ENCODE measurements around the gene RUSC2.

Gene RUSC2

GRCh38 chr9:35482071-35482470 lies 7.8 kb upstream of the RUSC2 start:
- Histone ChIP-seq H4K91ac (ENCODE audit: low read depth, low read length) (no peak overlapping the region), H2AK5ac (ENCODE audit: low read length) (no peak overlapping the region), H3K9ac (ENCODE audit: low read length) (no peak overlapping the region), H3K79me1 (ENCODE audit: low read length) (no peaks in the 10 kb centered on the region), H3K23ac (ENCODE audit: low read length) (no peak overlapping the region), H3K9me3 (ENCODE audit: insufficient read depth, low read depth, low read length) (no peaks in the 10 kb centered on the region), H3K4ac (ENCODE audit: low read depth, low read length) (no peak overlapping the region), H3K14ac (ENCODE audit: low read length) (no peak overlapping the region), H2BK5ac (ENCODE audit: low read depth, low read length, poor library complexity) (no peak overlapping the region), H3K36me3 (ENCODE audit: control insufficient read depth in 1 of 2, insufficient read depth in 2 of 2, low read length in 2 of 2) (no peaks in the 10 kb centered on the region), H3K27me3 (ENCODE audit: insufficient read depth, low read length) (no peaks in the 10 kb centered on the region), H3K4me3 (ENCODE audit: low read depth, low read length) (no peak overlapping the region), H2BK120ac (ENCODE audit: insufficient read depth, low read length, poor library complexity) (no peak overlapping the region), H3K4me2 (ENCODE audit: low read length) (no peak overlapping the region), H4K8ac (ENCODE audit: low read depth, low read length) (no peak overlapping the region), H3K79me2 (ENCODE audit: control insufficient read depth, insufficient read depth, low read length, poor library complexity) (no peaks in the 10 kb centered on the region), H2BK12ac (ENCODE audit: low read length) (no peak overlapping the region), H4K12ac (ENCODE audit: low read depth, low read length) (no peak overlapping the region), H3K4me1 (ENCODE audit: control insufficient read depth in 1 of 2, insufficient read depth in 2 of 2, low read length in 2 of 2) (no peaks in the 10 kb centered on the region), H3K27ac (ENCODE audit: low read depth, low read length) (no peak overlapping the region), H3K18ac (ENCODE audit: low read length) (no peak overlapping the region), H2AFZ (ENCODE audit: insufficient read depth, low read length, poor library complexity) (no peak overlapping the region)
- no peak for DNase-seq
- no CpG with 5 or more reads among the region's 3 CpGs for WGBS (ENCODE audit: extremely low coverage, insufficient coverage, insufficient read length)

- no peak overlapping the region for H4K91ac ChIP-seq (ENCODE audit: low read depth, low read length)
- DNase-seq, result no peak
- H3K4me3 ChIP-seq (ENCODE audit: low read depth, low read length), result no peak overlapping the region
- no peak overlapping the region for H2BK120ac ChIP-seq (ENCODE audit: insufficient read depth, low read length, poor library complexity)
- no peak overlapping the region for H3K9ac ChIP-seq (ENCODE audit: low read length)
- peaks cover 4% of the 10 kb centered on the region for H3K79me1 ChIP-seq (ENCODE audit: low read length)
- no peak overlapping the region for H3K18ac ChIP-seq (ENCODE audit: low read length)
- WGBS (ENCODE audit: extremely low coverage, insufficient coverage, insufficient read length), result no CpG with 5 or more reads among the region's 3 CpGs
- H3K36me3 ChIP-seq (ENCODE audit: control insufficient read depth in 1 of 2, insufficient read depth in 2 of 2, low read length in 2 of 2), result no peaks in the 10 kb centered on the region
- no peak overlapping the region for H3K14ac ChIP-seq (ENCODE audit: low read length)
- H3K4me1 ChIP-seq (ENCODE audit: control insufficient read depth in 1 of 2, insufficient read depth in 2 of 2, low read length in 2 of 2), result peaks cover 3 to 4% of the 10 kb centered on the region in 2 experiments
- H2AFZ ChIP-seq (ENCODE audit: insufficient read depth, low read length, poor library complexity), result no peak overlapping the region
- peaks cover under 1% of the 10 kb centered on the region for H3K79me2 ChIP-seq (ENCODE audit: control insufficient read depth, insufficient read depth, low read length, poor library complexity)
- H3K4me2 ChIP-seq (ENCODE audit: low read length), result no peak overlapping the region
- no peak overlapping the region for H2BK5ac ChIP-seq (ENCODE audit: low read depth, low read length, poor library complexity)
- no peak overlapping the region for H4K12ac ChIP-seq (ENCODE audit: low read depth, low read length)
- no peak overlapping the region for H2AK5ac ChIP-seq (ENCODE audit: low read length)
- no peak overlapping the region for H2BK12ac ChIP-seq (ENCODE audit: low read length)
- no peak overlapping the region for H3K27ac ChIP-seq (ENCODE audit: low read depth, low read length)
- no peaks in the 10 kb centered on the region for H3K27me3 ChIP-seq (ENCODE audit: insufficient read depth, low read length)
- H3K23ac ChIP-seq (ENCODE audit: low read length), result no peak overlapping the region
- H3K4ac ChIP-seq (ENCODE audit: low read depth, low read length), result no peak overlapping the region
- H3K9me3 ChIP-seq (ENCODE audit: insufficient read depth, low read depth, low read length), result no peaks in the 10 kb centered on the region
- H4K8ac ChIP-seq (ENCODE audit: low read depth, low read length), result no peak overlapping the region
These were observed 5.5 kb upstream of the RUSC2 start for GRCh38 chr9:35484406-35484805.

GRCh38 chr9:35487081-35487480 lies 2.8 kb upstream of the RUSC2 start:
- no peak overlapping the region for H3K4ac ChIP-seq (ENCODE audit: low read depth, low read length)
- H3K4me2 ChIP-seq (ENCODE audit: low read length), result no peak overlapping the region
- H3K27ac ChIP-seq (ENCODE audit: low read depth, low read length), result no peak overlapping the region
- H2BK5ac ChIP-seq (ENCODE audit: low read depth, low read length, poor library complexity), result no peak overlapping the region
- no peak overlapping the region for H3K9ac ChIP-seq (ENCODE audit: low read length)
- H3K4me1 ChIP-seq (ENCODE audit: control insufficient read depth in 1 of 2, insufficient read depth in 2 of 2, low read length in 2 of 2), result peaks cover 3 to 7% of the 10 kb centered on the region in 2 experiments
- H2BK12ac ChIP-seq (ENCODE audit: low read length), result no peak overlapping the region
- no peaks in the 10 kb centered on the region for H3K27me3 ChIP-seq (ENCODE audit: insufficient read depth, low read length)
- no peak overlapping the region for H3K4me3 ChIP-seq (ENCODE audit: low read depth, low read length)
- H4K12ac ChIP-seq (ENCODE audit: low read depth, low read length), result no peak overlapping the region
- H2BK120ac ChIP-seq (ENCODE audit: insufficient read depth, low read length, poor library complexity), result no peak overlapping the region
- H2AK5ac ChIP-seq (ENCODE audit: low read length), result no peak overlapping the region
- H3K18ac ChIP-seq (ENCODE audit: low read length), result no peak overlapping the region
- H3K79me2 ChIP-seq (ENCODE audit: control insufficient read depth, insufficient read depth, low read length, poor library complexity), result peaks cover 11% of the 10 kb centered on the region
- peaks cover 19% of the 10 kb centered on the region for H3K79me1 ChIP-seq (ENCODE audit: low read length)
- H3K14ac ChIP-seq (ENCODE audit: low read length), result no peak overlapping the region
- no peak for DNase-seq
- no peaks in the 10 kb centered on the region for H3K36me3 ChIP-seq (ENCODE audit: control insufficient read depth in 1 of 2, insufficient read depth in 2 of 2, low read length in 2 of 2)
- H2AFZ ChIP-seq (ENCODE audit: insufficient read depth, low read length, poor library complexity), result no peak overlapping the region
- H3K9me3 ChIP-seq (ENCODE audit: insufficient read depth, low read depth, low read length), result no peaks in the 10 kb centered on the region
- H4K8ac ChIP-seq (ENCODE audit: low read depth, low read length), result no peak overlapping the region
- no peak overlapping the region for H3K23ac ChIP-seq (ENCODE audit: low read length)
- no peak overlapping the region for H4K91ac ChIP-seq (ENCODE audit: low read depth, low read length)
- no CpG with 5 or more reads among the region's 2 CpGs for WGBS (ENCODE audit: extremely low coverage, insufficient coverage, insufficient read length)

DNA sequence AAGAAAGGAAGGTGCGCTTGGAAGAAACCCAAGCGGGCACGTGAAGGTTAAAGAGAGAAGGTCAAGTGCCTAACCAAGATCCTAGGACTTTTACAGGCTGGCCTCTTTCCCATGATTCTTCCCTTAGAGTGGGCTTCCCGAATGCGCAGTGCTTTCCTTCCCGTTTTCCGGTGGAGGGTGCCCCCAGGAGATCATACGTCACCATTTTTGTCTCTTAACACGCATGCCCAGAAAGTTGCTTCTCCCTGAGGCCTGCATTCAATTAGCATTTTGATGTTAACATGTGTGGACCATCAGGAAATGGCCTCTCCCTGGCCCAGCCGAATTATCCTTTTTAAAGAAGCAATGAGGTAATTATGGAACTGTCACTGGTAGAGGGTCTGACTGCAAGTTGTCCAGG lies 1.9 kb upstream of the RUSC2 start:
- no peak overlapping the region for H4K12ac ChIP-seq (ENCODE audit: low read depth, low read length)
- H3K36me3 ChIP-seq (ENCODE audit: control insufficient read depth in 1 of 2, insufficient read depth in 2 of 2, low read length in 2 of 2), result no peaks in the 10 kb centered on the region
- H3K4ac ChIP-seq (ENCODE audit: low read depth, low read length), result no peak overlapping the region
- H2BK12ac ChIP-seq (ENCODE audit: low read length), result no peak overlapping the region
- H3K27ac ChIP-seq (ENCODE audit: low read depth, low read length), result no peak overlapping the region
- H3K79me1 ChIP-seq (ENCODE audit: low read length), result peaks cover 19% of the 10 kb centered on the region
- no peak overlapping the region for H3K23ac ChIP-seq (ENCODE audit: low read length)
- H4K91ac ChIP-seq (ENCODE audit: low read depth, low read length), result no peak overlapping the region
- H3K4me3 ChIP-seq (ENCODE audit: low read depth, low read length), result no peak overlapping the region
- no peak overlapping the region for H2BK120ac ChIP-seq (ENCODE audit: insufficient read depth, low read length, poor library complexity)
- H2AFZ ChIP-seq (ENCODE audit: insufficient read depth, low read length, poor library complexity), result no peak overlapping the region
- no peak overlapping the region for H3K14ac ChIP-seq (ENCODE audit: low read length)
- H3K18ac ChIP-seq (ENCODE audit: low read length), result no peak overlapping the region
- H2AK5ac ChIP-seq (ENCODE audit: low read length), result no peak overlapping the region
- H3K27me3 ChIP-seq (ENCODE audit: insufficient read depth, low read length), result no peaks in the 10 kb centered on the region
- H3K79me2 ChIP-seq (ENCODE audit: control insufficient read depth, insufficient read depth, low read length, poor library complexity), result peaks cover 11% of the 10 kb centered on the region
- no peak overlapping the region for H3K9ac ChIP-seq (ENCODE audit: low read length)
- no peak overlapping the region for H4K8ac ChIP-seq (ENCODE audit: low read depth, low read length)
- no CpG with 5 or more reads among the region's 10 CpGs for WGBS (ENCODE audit: extremely low coverage, insufficient coverage, insufficient read length)
- peaks cover 3 to 7% of the 10 kb centered on the region in 2 experiments for H3K4me1 ChIP-seq (ENCODE audit: control insufficient read depth in 1 of 2, insufficient read depth in 2 of 2, low read length in 2 of 2)
- no peak for DNase-seq
- H2BK5ac ChIP-seq (ENCODE audit: low read depth, low read length, poor library complexity), result no peak overlapping the region
- no peaks in the 10 kb centered on the region for H3K9me3 ChIP-seq (ENCODE audit: insufficient read depth, low read depth, low read length)
- no peak overlapping the region for H3K4me2 ChIP-seq (ENCODE audit: low read length)

All from trophoblast cell (in vitro differentiated cells and primary cell).